Thoracic aorta (tissue), 2 donors: ENCODE data around the gene ACTN4. TPM values are rescaled to one million over a fixed set of nuclear protein-coding genes. Genes with fewer than 3 reads are reported as not detected.
A peak's percentile ranks its signal among the peaks of the same experiment; 100 is the strongest.

Experiments used
- ATAC-seq: fragments of 150-250 bp; one replicate; pipeline ENCODE4 v1.8.0; 2017; ENCODE audit warnings: low read depth; ENCODE audit not compliant: insufficient number of reproducible peaks, low FRiP score
- DNase-seq: peaks from one replicate; pipeline ENCODE4 v3.0.0-alpha.2; 2020; ENCODE audit warnings: low spot score
- H3K27ac ChIP-seq, 2 donors: fragments of 200-600 bp; sonication (generic); 1 replicate in 1 of 2; 2 replicates in 1 of 2; pipeline ENCODE4 v1.5.1; 2016; ENCODE audit warnings: mild to moderate bottlenecking in 2 of 2, moderate library complexity in 2 of 2
- H3K27me3 ChIP-seq: fragments of 200-600 bp; sonication (generic); replicated peaks from 2 replicates; pipeline ENCODE4 v1.6.0; 2016; ENCODE audit warnings: mild to moderate bottlenecking; ENCODE audit not compliant: insufficient read depth
- H3K36me3 ChIP-seq: fragments of 200-600 bp; sonication (generic); one replicate; pipeline ENCODE4 v1.5.1; 2016
- H3K4me1 ChIP-seq, 2 donors: fragments of 200-600 bp; sonication (generic); 1 replicate in 1 of 2; 2 replicates in 1 of 2; pipeline versions ENCODE4 v1.5.1 to v1.6.0; 2016; ENCODE audit warnings: low read depth in 2 of 2, mild to moderate bottlenecking in 1 of 2; ENCODE audit not compliant: control insufficient read depth in 1 of 2
- H3K4me3 ChIP-seq: fragments of 200-600 bp; sonication (generic); 2 replicates; pipeline ENCODE4 v1.5.1; 2016; ENCODE audit warnings: mild to moderate bottlenecking
- H3K9me3 ChIP-seq: fragments of 200-600 bp; sonication (generic); 2 replicates; pipeline ENCODE4 v1.5.1; 2016
- CTCF ChIP-seq: fragments of 200-600 bp; sonication (generic); IDR thresholded peaks from one replicate; pipeline ENCODE4 v1.5.1; 2019; ENCODE audit warnings: antibody characterized with exemption
- total RNA-seq, 2 donors: library from RNA; depleted of rRNA; stranded (reverse); fragments of >200 nt; gene quantifications; one replicate each; pipeline versions ENCODE4 v1.1.0 to v1.2.3, GENCODE V29; 2016

The ACTN4 gene
- total RNA-seq, 2 donors from 2014 or later, result 668 to 1,387 TPM

- Histone ChIP-seq H3K4me3 (no peak overlapping the region), H3K27ac (no peak overlapping the region), H3K36me3 (peaks cover 35% of the 10 kb centered on the region), H3K9me3 (no peaks in the 10 kb centered on the region), H3K4me1 (peaks cover 0 to 8% of the 10 kb centered on the region in 2 donors), H3K27me3 (no peaks in the 10 kb centered on the region)
- ATAC-seq (no peak), DNase-seq (no peak)
- TF ChIP-seq CTCF, result no peak
These were observed 14.8 kb upstream of the ACTN4 start for GRCh38 chr19:38632476-38633213.

DNA sequence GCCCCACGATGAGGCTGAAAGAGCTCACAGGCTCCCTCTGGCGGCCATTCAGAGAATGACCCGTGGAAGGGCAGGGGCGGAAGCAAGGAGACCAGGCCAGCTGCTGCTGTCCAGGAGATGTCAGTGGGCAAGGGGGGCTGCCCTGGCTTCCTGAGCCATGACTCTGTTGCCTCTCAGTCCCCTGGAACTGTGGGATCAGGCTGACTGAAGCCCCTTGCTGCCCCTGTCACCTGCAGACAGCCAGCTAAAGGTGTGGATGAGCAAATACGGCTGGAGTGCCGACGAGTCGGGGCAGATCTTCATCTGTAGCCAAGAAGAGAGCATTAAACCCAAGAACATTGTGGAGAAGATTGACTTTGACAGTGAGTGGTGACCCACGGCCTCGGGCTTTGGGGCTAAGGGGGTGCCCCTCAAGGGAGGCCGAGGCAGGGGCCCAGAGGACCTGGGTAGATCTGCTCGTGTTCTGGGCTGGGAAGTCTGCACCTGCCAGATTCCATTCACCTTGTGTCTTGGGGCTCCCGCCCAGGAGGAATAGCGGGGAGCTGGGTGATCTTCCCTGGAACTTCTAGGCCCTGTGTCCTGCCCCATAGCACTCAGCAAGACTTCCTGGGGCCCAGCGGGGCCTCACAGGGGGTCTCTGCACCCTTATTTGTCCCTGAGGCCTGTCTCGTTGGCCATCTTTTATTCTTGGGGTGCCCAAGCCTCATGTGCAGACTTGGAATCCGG, 12.5 kb upstream of the ACTN4 start:
- Histone ChIP-seq H3K27ac (no peak overlapping the region), H3K9me3 (no peaks in the 10 kb centered on the region), H3K4me1 (peaks cover 0 to 8% of the 10 kb centered on the region in 2 donors), H3K27me3 (no peaks in the 10 kb centered on the region), H3K4me3 (no peak overlapping the region), H3K36me3 (peaks cover 23% of the 10 kb centered on the region)
- ATAC-seq, result no peak
- no peak for DNase-seq
- TF ChIP-seq CTCF, result peak; percentile 94

- H3K4me3 ChIP-seq, result no peak overlapping the region
- H3K36me3 ChIP-seq, result peaks cover 18% of the 10 kb centered on the region
- DNase-seq (no peak), ATAC-seq (no peak)
- no peak for TF ChIP-seq CTCF
- no peaks in the 10 kb centered on the region for H3K27me3 ChIP-seq
- H3K9me3 ChIP-seq, result no peaks in the 10 kb centered on the region
- H3K4me1 ChIP-seq, result peaks cover 0 to 8% of the 10 kb centered on the region in 2 donors
- no peak overlapping the region for H3K27ac ChIP-seq
These were observed 11.7 kb upstream of the ACTN4 start for GRCh38 chr19:38635483-38636399.

DNA sequence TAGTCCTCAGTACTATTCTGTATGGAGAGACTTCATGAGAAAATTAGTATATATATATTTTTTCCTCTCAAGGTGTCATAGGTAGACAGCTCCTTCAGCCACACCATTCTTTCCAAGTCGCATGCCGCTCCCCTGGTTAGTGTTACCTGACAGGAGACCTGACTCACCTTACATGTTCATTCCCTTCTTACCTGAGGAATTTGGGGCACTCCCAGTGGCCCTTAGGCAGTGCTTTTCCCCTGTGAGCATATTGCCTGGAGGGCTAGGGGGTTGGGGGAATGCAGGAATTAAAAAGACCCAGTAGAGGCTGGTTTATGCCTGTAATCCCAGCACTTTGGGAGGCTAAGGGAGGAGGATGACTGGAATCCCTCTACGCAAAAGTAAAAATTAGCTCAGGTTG, 9.0 kb upstream of the ACTN4 start:
- no peak for TF ChIP-seq CTCF
- no peak for ATAC-seq
- H3K36me3 ChIP-seq, result peaks cover 7% of the 10 kb centered on the region
- no peaks in the 10 kb centered on the region for H3K27me3 ChIP-seq
- H3K4me3 ChIP-seq, result no peak overlapping the region
- peaks cover 0 to 8% of the 10 kb centered on the region in 2 donors for H3K4me1 ChIP-seq
- no peak overlapping the region for H3K27ac ChIP-seq
- no peak for DNase-seq
- no peaks in the 10 kb centered on the region for H3K9me3 ChIP-seq

DNA sequence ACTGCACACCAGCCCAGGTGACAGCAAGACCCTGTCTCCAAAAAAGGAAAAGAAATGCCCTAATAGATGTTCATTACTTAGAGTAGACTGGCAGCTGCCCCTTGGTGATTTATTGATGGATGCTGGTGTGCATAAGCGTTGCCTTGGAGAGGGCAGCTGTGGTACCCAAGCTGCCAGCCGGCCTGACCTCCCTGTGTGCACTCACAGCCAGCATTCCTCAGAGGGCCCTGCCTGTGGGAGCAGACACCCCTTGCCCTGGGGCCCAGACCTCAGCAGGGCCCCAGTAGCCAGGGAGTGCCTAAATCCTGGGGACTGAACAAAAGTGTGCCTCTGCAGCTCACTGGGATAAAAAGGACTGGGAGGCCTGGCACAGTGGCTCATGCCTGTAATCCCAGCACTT, 7.8 kb upstream of the ACTN4 start:
- no peak for TF ChIP-seq CTCF
- Histone ChIP-seq H3K9me3 (no peaks in the 10 kb centered on the region), H3K27me3 (no peaks in the 10 kb centered on the region), H3K4me1 (peaks cover 0 to under 1% of the 10 kb centered on the region in 2 donors), H3K4me3 (no peak overlapping the region), H3K36me3 (peaks cover 7% of the 10 kb centered on the region), H3K27ac (no peak overlapping the region)
- no peak for ATAC-seq
- DNase-seq, result no peak
